Astrocyte of the spinal cord (primary cell): Measurements from ENCODE around the gene RRAD.

Experiments used
- DNase-seq: peaks from one replicate; pipeline ENCODE4 v3.0.0; 2011; ENCODE audit warnings: low read depth, low spot score
- H3K4me3 ChIP-seq: 2 replicates; pipeline ENCODE4 v1.5.1; 2011; ENCODE audit warnings: low read depth, mild to moderate bottlenecking, low read length, moderate library complexity
- in situ Hi-C: cut with HindIII; loops from 2 replicates; pipeline ENCODE4 v1.10.0; 2017; ENCODE audit warnings: low sequenced_read_pairs
- TF ChIP-seq, protein P1 (sequence below): IDR thresholded peaks from 2 replicates; pipeline ENCODE4 v1.5.1; 2012; ENCODE audit warnings: low read depth, mild to moderate bottlenecking, low read length, inconsistent platforms

The RRAD gene

DNA sequence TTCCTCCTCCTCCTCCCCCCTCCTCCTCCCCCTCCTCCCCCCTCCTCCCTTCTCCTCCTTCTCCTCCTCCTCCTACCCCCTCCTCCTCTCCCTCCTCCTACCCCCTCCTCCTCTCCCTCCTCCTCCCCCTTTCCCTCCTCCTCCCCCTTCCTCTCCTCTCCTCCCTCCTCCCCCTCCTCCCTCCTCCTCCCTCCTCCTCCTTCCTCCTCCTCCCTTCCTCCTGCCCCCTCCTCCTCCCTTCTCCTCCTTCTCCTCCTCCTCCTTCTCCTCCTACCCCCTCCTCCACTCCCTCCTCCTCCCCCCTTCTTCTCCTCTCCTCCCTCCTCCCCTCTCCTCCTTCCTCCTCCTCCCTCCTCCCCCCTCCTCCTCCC is 51.7 kb downstream of the RRAD start:
- in situ Hi-C loops: no loop called here

DNA sequence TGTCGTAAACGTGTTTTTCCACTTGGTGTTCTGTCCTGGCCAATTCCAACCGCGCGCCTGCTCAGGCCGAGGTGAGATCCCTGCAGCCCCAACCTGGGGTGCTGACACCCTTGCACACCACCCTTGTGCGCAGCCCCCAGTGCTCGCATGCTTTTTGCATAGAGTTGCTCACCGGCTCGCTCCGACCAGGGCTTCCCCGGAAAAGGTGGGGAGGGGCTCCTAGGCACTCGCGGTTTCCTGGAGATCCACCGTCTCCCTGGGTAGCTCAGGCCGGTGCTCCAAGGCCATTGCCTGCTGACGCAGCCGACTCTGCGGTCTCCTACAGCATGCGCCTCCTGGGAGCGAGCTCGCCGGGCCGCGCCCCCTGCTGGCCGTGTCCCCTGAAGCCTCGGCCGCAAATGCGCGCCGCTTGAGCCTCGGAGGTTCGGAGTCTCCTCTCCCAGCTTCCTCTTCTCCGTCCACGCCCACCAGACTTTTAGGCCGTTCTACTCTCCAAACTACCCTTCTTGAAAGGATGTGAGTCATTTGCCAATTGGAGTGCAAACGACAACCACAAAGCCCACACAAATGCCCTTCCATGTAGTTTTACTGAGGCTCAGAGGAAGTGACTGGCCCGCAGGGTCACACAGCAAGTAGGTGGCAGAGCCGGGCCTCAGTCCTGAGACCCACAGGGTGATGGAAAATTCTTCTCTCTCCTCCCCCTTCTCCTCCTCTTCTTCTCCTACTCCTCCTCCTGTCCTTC is 52.2 kb downstream of the RRAD start:
- in situ Hi-C loops: no loop called here
- TF ChIP-seq, protein P1, sequence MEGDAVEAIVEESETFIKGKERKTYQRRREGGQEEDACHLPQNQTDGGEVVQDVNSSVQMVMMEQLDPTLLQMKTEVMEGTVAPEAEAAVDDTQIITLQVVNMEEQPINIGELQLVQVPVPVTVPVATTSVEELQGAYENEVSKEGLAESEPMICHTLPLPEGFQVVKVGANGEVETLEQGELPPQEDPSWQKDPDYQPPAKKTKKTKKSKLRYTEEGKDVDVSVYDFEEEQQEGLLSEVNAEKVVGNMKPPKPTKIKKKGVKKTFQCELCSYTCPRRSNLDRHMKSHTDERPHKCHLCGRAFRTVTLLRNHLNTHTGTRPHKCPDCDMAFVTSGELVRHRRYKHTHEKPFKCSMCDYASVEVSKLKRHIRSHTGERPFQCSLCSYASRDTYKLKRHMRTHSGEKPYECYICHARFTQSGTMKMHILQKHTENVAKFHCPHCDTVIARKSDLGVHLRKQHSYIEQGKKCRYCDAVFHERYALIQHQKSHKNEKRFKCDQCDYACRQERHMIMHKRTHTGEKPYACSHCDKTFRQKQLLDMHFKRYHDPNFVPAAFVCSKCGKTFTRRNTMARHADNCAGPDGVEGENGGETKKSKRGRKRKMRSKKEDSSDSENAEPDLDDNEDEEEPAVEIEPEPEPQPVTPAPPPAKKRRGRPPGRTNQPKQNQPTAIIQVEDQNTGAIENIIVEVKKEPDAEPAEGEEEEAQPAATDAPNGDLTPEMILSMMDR: peak; percentile 93
- DNase-seq: peak; percentile 100
- H3K4me3 ChIP-seq: peak overlapping the region; percentile 32

More for the DNA sequence above, 51.7 kb downstream of the RRAD start:
- H3K4me3 ChIP-seq: no peak overlapping the region
- TF ChIP-seq, protein P1: no peak
- no peak for DNase-seq

DNA sequence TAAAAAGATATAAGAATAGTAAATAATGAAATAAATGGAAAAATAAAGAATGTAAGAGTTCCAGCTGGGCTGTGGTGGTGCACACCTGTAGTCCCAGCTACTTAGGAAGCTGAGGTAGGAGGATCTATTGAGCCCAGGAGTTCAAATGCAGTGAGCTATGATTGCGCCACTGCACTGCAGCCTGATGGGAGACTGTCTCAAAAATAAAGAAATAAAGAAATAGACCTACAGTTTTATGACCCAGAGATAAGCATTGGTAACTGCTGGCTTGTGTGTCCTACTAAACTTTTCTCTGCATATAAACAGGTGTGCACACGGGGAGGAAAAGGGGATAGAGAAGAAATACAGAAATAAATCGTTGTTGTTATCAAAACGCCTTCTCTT is 52.8 kb downstream of the RRAD start:
- H3K4me3 ChIP-seq: peak overlapping the region; percentile 32
- TF ChIP-seq, protein P1: no peak
- in situ Hi-C loops: no loop called here
- DNase-seq: no peak

DNA sequence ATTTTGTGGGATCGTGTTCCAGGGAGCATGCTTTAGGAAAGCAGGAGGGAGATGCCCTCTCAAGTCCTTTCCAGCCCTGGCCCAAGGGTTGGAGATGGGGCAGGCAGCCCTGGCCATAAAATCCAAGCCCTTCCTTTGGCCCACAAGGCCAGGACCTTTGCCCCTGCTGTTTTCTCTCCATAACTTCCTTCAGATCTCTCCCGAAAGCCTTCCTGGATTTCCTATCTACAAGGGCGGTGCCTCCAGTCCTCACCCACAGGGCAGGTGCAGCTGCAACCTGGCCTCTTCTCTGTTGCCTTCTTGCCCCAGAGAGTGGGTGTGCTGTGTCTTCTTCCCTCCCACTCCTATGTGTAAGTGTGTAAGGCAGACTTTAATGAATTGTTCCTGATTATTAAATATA is 53.5 kb downstream of the RRAD start:
- no peak overlapping the region for H3K4me3 ChIP-seq
- TF ChIP-seq, protein P1: no peak
- in situ Hi-C loops: no loop called here
- no peak for DNase-seq
